IMR-90 (cell line): ENCODE results near the gene CBX8. TPM values are rescaled to one million over a fixed set of nuclear protein-coding genes. Genes with fewer than 3 reads are reported as not detected.

Experiments
- ATAC-seq: fragments of 200-7000 bp; cut with Tn5 transposase; 2 replicates; pipeline ENCODE4 v1.9.1; 2020; ENCODE audit warnings: low read depth, mild to moderate bottlenecking, moderate library complexity
- BruUV-seq: library from RNA; stranded (reverse); fragments of 400-500 nt; replicated peaks from 2 replicates; lab custom pipeline; 2021; lab: Mats Ljungman, UMichigan
- CTCF ChIA-PET: fragments of 300-600 bp; formaldehyde crosslinking; extraction: SDS; loops from one replicate; lab custom pipeline; 2021; ENCODE audit warnings: antibody characterized with exemption; lab: Yijun Ruan, JAX
- POLR2A ChIA-PET: fragments of 300-600 bp; sonication (Branson Sonifier 250); formaldehyde crosslinking; loops from one replicate; lab custom pipeline; 2022; ENCODE audit warnings: antibody characterized with exemption; ENCODE audit not compliant: unreplicated experiment; lab: Charles Lee
- DNase-seq: peaks from one replicate; pipeline ENCODE4 v3.0.0; 2013
- H2AFZ ChIP-seq: replicated peaks from 2 replicates; pipeline ENCODE3; 2013; ENCODE audit warnings: low read length, mild to moderate bottlenecking; ENCODE audit not compliant: poor library complexity
- H2AK5ac ChIP-seq: 2 replicates; pipeline ENCODE4 v1.6.1; 2013; ENCODE audit warnings: low read depth, low read length, inconsistent platforms
- H2AK9ac ChIP-seq: replicated peaks from 2 replicates; pipeline ENCODE3; 2013; ENCODE audit warnings: mild to moderate bottlenecking, low read depth, low read length, moderate library complexity; ENCODE audit not compliant: poor library complexity
- H2BK120ac ChIP-seq: 2 replicates; pipeline ENCODE4 v1.6.1; 2013; ENCODE audit warnings: low read depth, low read length, inconsistent platforms
- H2BK15ac ChIP-seq: 3 replicates; pipeline ENCODE4 v1.6.1; 2013; ENCODE audit warnings: low read depth, low read length, inconsistent platforms
- H2BK20ac ChIP-seq: 2 replicates; pipeline ENCODE4 v1.6.1; 2013; ENCODE audit warnings: low read depth, mild to moderate bottlenecking, inconsistent platforms, low read length, moderate library complexity
- H2BK5ac ChIP-seq: 2 replicates; pipeline ENCODE4 v1.6.1; 2013; ENCODE audit warnings: mild to moderate bottlenecking, low read depth, low read length, inconsistent platforms; ENCODE audit not compliant: poor library complexity, severe bottlenecking
- H3K14ac ChIP-seq: replicated peaks from 2 replicates; pipeline ENCODE4 v1.6.1; 2013; ENCODE audit warnings: low read depth, low read length, inconsistent platforms
- H3K18ac ChIP-seq: 2 replicates; pipeline ENCODE4 v1.6.1; 2013; ENCODE audit warnings: low read depth, low read length, control low read depth
- H3K23ac ChIP-seq: 2 replicates; pipeline ENCODE4 v1.6.1; 2013; ENCODE audit warnings: low read depth, low read length, inconsistent platforms
- H3K27ac ChIP-seq: 2 replicates; pipeline ENCODE4 v1.5.1; 2013; ENCODE audit warnings: mild to moderate bottlenecking, control low read depth, low read length; ENCODE audit not compliant: insufficient read depth
- H3K27me3 ChIP-seq: 2 replicates; pipeline ENCODE4 v1.6.1; 2013; ENCODE audit warnings: low read length; ENCODE audit not compliant: control insufficient read depth, insufficient read depth
- H3K36me3 ChIP-seq: 2 replicates; pipeline ENCODE4 v1.6.1; 2013; ENCODE audit warnings: low read length, mixed read lengths; ENCODE audit not compliant: control insufficient read depth, insufficient read depth
- H3K4ac ChIP-seq: 2 replicates; pipeline ENCODE4 v1.6.1; 2013; ENCODE audit warnings: low read depth, low read length, inconsistent platforms
- H3K4me1 ChIP-seq: 2 replicates; pipeline ENCODE4 v1.6.1; 2013; ENCODE audit warnings: low read length, mixed read lengths; ENCODE audit not compliant: control insufficient read depth, insufficient read depth
- H3K4me2 ChIP-seq: 2 replicates; pipeline ENCODE4 v1.6.1; 2013; ENCODE audit warnings: low read depth, mild to moderate bottlenecking, control low read depth, low read length, moderate library complexity
- H3K4me3 ChIP-seq: 2 replicates; pipeline ENCODE4 v1.5.1; 2013; ENCODE audit warnings: low read depth, mild to moderate bottlenecking, control low read depth, low read length, moderate library complexity; ENCODE audit not compliant: insufficient read depth
- H3K56ac ChIP-seq: 2 replicates; pipeline ENCODE4 v1.6.1; 2013; ENCODE audit warnings: low read length, inconsistent platforms; ENCODE audit not compliant: insufficient read depth; ENCODE audit errors: extremely low read depth
- H3K79me1 ChIP-seq, 2 experiments: 2 replicates each; pipeline ENCODE4 v1.6.1; 2013; ENCODE audit warnings: low read length in 2 of 2, inconsistent platforms in 1 of 2, low read depth in 1 of 2
- H3K9ac ChIP-seq: 2 replicates; pipeline ENCODE4 v1.6.1; 2013; ENCODE audit warnings: low read depth, low read length, control low read depth
- H3K9me1 ChIP-seq: 2 replicates; pipeline ENCODE4 v1.6.1; 2013; ENCODE audit warnings: low read length, inconsistent platforms; ENCODE audit not compliant: insufficient read depth
- H3K9me3 ChIP-seq: 2 replicates; pipeline ENCODE4 v1.6.1; 2013; ENCODE audit warnings: low read length; ENCODE audit not compliant: control insufficient read depth, insufficient read depth
- H4K20me1 ChIP-seq: 2 replicates; pipeline ENCODE4 v1.6.1; 2013; ENCODE audit warnings: low read length, inconsistent platforms; ENCODE audit not compliant: insufficient read depth
- H4K5ac ChIP-seq: 2 replicates; pipeline ENCODE4 v1.6.1; 2013; ENCODE audit warnings: mild to moderate bottlenecking, low read depth, low read length, control low read depth
- H4K8ac ChIP-seq, 2 experiments: 2 replicates each; pipeline ENCODE4 v1.6.1; 2013; ENCODE audit warnings: low read depth in 2 of 2, low read length in 2 of 2, control low read depth in 1 of 2, inconsistent platforms in 1 of 2
- H4K91ac ChIP-seq: 2 replicates; pipeline ENCODE4 v1.6.1; 2013; ENCODE audit warnings: low read depth, low read length, inconsistent platforms; ENCODE audit not compliant: insufficient read depth
- BHLHE40 ChIP-seq: fragments of 150-350 bp; IDR thresholded peaks from 2 replicates; pipeline ENCODE4 v1.6.1; 2016; ENCODE audit warnings: mild to moderate bottlenecking, low read depth, low read length
- POLR2A ChIP-seq: IDR thresholded peaks from 2 replicates; pipeline ENCODE4 v1.6.1; 2012; ENCODE audit warnings: mild to moderate bottlenecking, low read depth, low read length
- RFX5 ChIP-seq: IDR thresholded peaks from 2 replicates; pipeline ENCODE4 v1.8.0; 2012; ENCODE audit warnings: low read depth, mild to moderate bottlenecking, low read length, moderate library complexity
- SMC3 ChIP-seq: fragments of 150-350 bp; IDR thresholded peaks from 2 replicates; pipeline ENCODE4 v1.6.1; 2016; ENCODE audit warnings: low read depth, mild to moderate bottlenecking, antibody characterized with exemption, low read length, moderate library complexity
- WGBS, 2 experiments: methylation state at CpG; one replicate each; pipeline versions ENCODE4 v1.1.5 to v1.1.7; 2013; ENCODE audit warnings: missing lambda C conversion rate in 2 of 2; ENCODE audit not compliant: insufficient read length in 1 of 2; ENCODE audit errors: extremely low coverage in 2 of 2; 5-methylcytosine and 5-hydroxymethylcytosine counted together
- dilution Hi-C: fragments of 300-500 bp; cut with HindIII; formaldehyde crosslinking; loops from one replicate; pipeline ENCODE4 v1.14.3; 2018; ENCODE audit warnings: low sequenced_read_pairs; ENCODE audit not compliant: unreplicated experiment
- in situ Hi-C: fragments of 300-500 bp; cut with MboI; formaldehyde crosslinking; loops from 3 replicates; pipeline ENCODE4 v1.14.3; 2019; ENCODE audit warnings: low sequenced_read_pairs, inconsistent platforms, mixed read lengths
- intact Hi-C: fragments of 100-400 bp; cut with micrococcal nuclease; formaldehyde crosslinking; loops from 2 replicates; pipeline ENCODE4 v1.10.0; 2022
- polyA plus RNA-seq, 3 experiments: library from polyadenylated mRNA; depleted of rRNA; stranded (reverse); fragments of >200 nt; gene quantifications; 2 replicates each; pipeline ENCODE4 v1.2.3, GENCODE V29; 2012; ENCODE audit warnings: low replicate concordance in 1 of 3
- total RNA-seq: library from RNA; depleted of rRNA; stranded (reverse); fragments of >200 nt; gene quantifications from 2 replicates; pipeline ENCODE4 v1.2.3, GENCODE V29; 2012
- TF ChIP-seq, protein P1 (sequence below): conservative IDR thresholded peaks from 2 replicates; pipeline ENCODE4 v1.5.1; 2012; ENCODE audit warnings: mild to moderate bottlenecking, low read depth, low read length, improper control_type of control experiment

The CBX8 gene
- total and polyA plus RNA-seq, 2 of the 4 experiments (the other 2 are of a cell fraction) = 3.2 to 5.4 TPM

DNA sequence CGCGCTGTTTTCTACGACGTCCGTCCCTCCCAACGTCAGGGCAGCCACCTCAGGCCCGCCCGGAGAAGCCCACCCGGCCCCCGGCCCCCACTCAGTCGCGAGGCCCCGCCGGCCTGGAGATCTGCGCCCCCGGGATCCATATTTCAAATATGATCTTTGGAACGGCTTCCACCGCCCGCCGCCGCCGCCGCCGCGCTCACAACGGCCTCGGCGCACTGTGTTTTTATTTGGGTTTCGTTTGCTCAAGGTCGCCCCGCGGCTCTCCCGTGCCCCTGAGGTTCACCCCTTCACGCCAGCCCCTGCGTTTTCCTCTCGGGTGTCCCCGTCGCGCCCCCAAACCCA is 46.6 kb upstream of the CBX8 start:
- H2AFZ ChIP-seq = peak overlapping the region; percentile 93
- peaks cover 6% of the 10 kb centered on the region; the same call in 1 of the 2 replicates for H3K9me3 ChIP-seq
- H3K9me1 ChIP-seq = no peaks in the 10 kb centered on the region
- no peak overlapping the region for H2BK120ac ChIP-seq
- H3K27me3 ChIP-seq = peaks cover 40% of the 10 kb centered on the region
- ATAC-seq = no peak
- peak overlapping the region in 1 of 2 experiments; percentile 59; a peak in 3 of 4 replicates for H4K8ac ChIP-seq
- H4K20me1 ChIP-seq = peaks cover 2% of the 10 kb centered on the region
- in situ Hi-C loops (loop anchor here (10.0 kb wide), 1 partner anchor 141 kb away; no protein-coding TSS in a partner anchor), intact Hi-C loops (no loop called here), dilution Hi-C loops (no loop called here)
- H2AK9ac ChIP-seq = peak overlapping the region; percentile 83
- H2AK5ac ChIP-seq = no peak overlapping the region
- BruUV-seq = no TSS peak
- POLR2A ChIA-PET = no interaction called here
- H3K27ac ChIP-seq = no peak overlapping the region; the same call in 1 of the 2 replicates
- 0 out of 2 replicates have a peak overlapping the region, but pooled peaks have one; percentile 7 for H3K23ac ChIP-seq
- CTCF ChIA-PET = no interaction called here
- no peak overlapping the region for H3K56ac ChIP-seq
- H2BK15ac ChIP-seq = no peak overlapping the region; the same call in 2 of the 3 replicates
- no peak overlapping the region; the same call in 1 of the 2 replicates for H3K18ac ChIP-seq
- DNase-seq = no peak
- H4K5ac ChIP-seq = peak overlapping the region; percentile 72
- H3K4ac ChIP-seq = no peak overlapping the region
- TF ChIP-seq POLR2A (no peak), SMC3 (no peak), RFX5 (no peak), BHLHE40 (no peak)
- TF ChIP-seq, protein P1, sequence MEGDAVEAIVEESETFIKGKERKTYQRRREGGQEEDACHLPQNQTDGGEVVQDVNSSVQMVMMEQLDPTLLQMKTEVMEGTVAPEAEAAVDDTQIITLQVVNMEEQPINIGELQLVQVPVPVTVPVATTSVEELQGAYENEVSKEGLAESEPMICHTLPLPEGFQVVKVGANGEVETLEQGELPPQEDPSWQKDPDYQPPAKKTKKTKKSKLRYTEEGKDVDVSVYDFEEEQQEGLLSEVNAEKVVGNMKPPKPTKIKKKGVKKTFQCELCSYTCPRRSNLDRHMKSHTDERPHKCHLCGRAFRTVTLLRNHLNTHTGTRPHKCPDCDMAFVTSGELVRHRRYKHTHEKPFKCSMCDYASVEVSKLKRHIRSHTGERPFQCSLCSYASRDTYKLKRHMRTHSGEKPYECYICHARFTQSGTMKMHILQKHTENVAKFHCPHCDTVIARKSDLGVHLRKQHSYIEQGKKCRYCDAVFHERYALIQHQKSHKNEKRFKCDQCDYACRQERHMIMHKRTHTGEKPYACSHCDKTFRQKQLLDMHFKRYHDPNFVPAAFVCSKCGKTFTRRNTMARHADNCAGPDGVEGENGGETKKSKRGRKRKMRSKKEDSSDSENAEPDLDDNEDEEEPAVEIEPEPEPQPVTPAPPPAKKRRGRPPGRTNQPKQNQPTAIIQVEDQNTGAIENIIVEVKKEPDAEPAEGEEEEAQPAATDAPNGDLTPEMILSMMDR = no peak
- no peak overlapping the region for H2BK20ac ChIP-seq
- no peak overlapping the region for H3K14ac ChIP-seq
- peak overlapping the region; percentile 63 for H3K9ac ChIP-seq
- no peak overlapping the region for H4K91ac ChIP-seq
- no peak overlapping the region for H2BK5ac ChIP-seq
- H3K36me3 ChIP-seq = no peaks in the 10 kb centered on the region
- peak overlapping the region; percentile 46 for H3K4me3 ChIP-seq
- WGBS, 2 experiments = 5% methylated on average over 23 of the region's 39 CpGs; no CpG with 5 or more reads in 1 of the 2 experiments
- H3K4me2 ChIP-seq = peak overlapping the region; percentile 89
- H3K4me1 ChIP-seq = peaks cover 10% of the 10 kb centered on the region
- H3K79me1 ChIP-seq = peaks cover 0 to 2% of the 10 kb centered on the region in 2 experiments; a peak in 2 of 4 replicates
